SJCRH30 (cell line): ENCODE measurements around the gene MAPK8. TPM values are rescaled to one million over a fixed set of nuclear protein-coding genes. Genes with fewer than 3 reads are reported as not detected.

Source experiments
- DNase-seq, 2 experiments: peaks; one replicate each; pipeline ENCODE4 v3.0.0-alpha.2; 2015 to 2020
- H3K27ac ChIP-seq: fragments of 250-450 bp; sonication (Bioruptor Pico); 2 replicates; pipeline ENCODE4 v1.5.1; 2020; ENCODE audit warnings: mild to moderate bottlenecking, moderate library complexity
- H3K27me3 ChIP-seq: fragments of 250-450 bp; sonication (Bioruptor Pico); 2 replicates; pipeline ENCODE4 v1.5.1; 2020; ENCODE audit warnings: mild to moderate bottlenecking, moderate library complexity
- H3K36me3 ChIP-seq: fragments of 250-450 bp; sonication (Bioruptor Pico); 2 replicates; pipeline ENCODE4 v1.5.1; 2020; ENCODE audit warnings: mild to moderate bottlenecking, moderate library complexity
- H3K4me1 ChIP-seq: fragments of 250-450 bp; sonication (Bioruptor Pico); 2 replicates; pipeline ENCODE4 v1.5.1; 2020; ENCODE audit warnings: mild to moderate bottlenecking, moderate library complexity
- H3K4me3 ChIP-seq: fragments of 250-450 bp; sonication (Bioruptor Pico); 2 replicates; pipeline ENCODE4 v1.5.1; 2020; ENCODE audit warnings: mild to moderate bottlenecking, moderate library complexity
- H3K9me3 ChIP-seq: fragments of 250-450 bp; sonication (Bioruptor Pico); replicated peaks from 2 replicates; pipeline ENCODE4 v1.5.1; 2020; ENCODE audit warnings: mild to moderate bottlenecking, moderate library complexity
- total RNA-seq: library from RNA; depleted of rRNA; stranded (reverse); fragments of >200 nt; shearing (Covaris generic); gene quantifications from 2 replicates; pipeline ENCODE4 v1.2.3, GENCODE V29; 2014

MAPK8 gene
- total RNA-seq, 1 experiment from 2014 or later: 58.7 TPM

DNA sequence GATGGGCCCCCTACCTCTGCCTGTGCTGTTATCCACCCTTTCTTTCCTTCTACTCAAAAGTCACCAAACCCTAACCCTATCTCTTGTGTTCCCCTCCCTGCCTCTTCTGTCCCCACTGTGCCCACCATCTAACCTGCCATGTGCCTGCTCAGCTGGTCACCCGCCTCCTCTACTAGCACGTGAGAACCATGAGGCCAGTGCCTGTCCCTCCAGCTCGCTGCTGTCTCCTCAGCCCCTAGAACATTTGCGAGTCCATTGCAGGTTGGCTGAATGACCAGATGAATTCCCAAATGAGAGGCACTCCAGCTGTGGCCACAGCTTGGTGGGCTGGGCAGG is 169.4 kb downstream of the MAPK8 start:
- Histone ChIP-seq H3K9me3 (no peaks in the 10 kb centered on the region), H3K4me3 (no peak overlapping the region), H3K36me3 (no peaks in the 10 kb centered on the region), H3K4me1 (peaks cover 19% of the 10 kb centered on the region), H3K27ac (peak overlapping the region; percentile 13), H3K27me3 (no peaks in the 10 kb centered on the region)
- no peak for DNase-seq

DNA sequence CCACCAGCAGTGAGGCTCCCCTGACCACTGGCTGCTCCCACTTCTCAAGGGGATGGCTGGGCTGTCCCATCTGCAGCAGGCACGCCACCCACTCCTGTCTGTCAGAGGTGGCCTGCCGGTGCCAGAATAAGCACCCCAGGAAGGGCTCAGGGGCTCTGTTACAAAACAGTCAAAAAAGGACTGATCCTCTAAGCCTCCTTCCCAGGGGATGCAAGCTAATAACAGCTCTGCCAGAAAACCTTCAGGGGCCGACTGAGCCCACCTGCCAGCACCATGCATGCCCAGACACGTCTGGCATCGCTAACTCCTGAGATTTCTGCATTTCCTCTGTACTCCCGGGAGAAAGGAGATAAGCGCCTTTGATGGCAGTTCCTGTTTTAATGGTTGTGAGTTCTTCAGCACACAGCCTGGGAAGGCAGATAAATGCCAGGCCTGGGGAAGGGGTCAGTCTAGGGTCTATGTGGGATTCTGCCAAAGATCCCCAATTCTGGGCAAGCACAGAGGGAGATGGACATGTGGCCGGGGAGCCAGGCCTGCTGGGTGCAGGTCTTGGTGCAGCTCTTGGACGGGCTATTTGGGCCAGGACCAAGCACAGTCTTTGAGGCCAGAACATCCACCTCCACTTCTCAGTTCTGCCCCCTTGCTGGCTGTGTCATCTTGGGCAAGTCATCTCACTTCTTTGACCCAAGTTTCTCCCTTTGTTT is 170.0 kb downstream of the MAPK8 start:
- H3K27me3 ChIP-seq: no peaks in the 10 kb centered on the region
- H3K4me1 ChIP-seq: peaks cover 19% of the 10 kb centered on the region
- DNase-seq: peak; percentile 86 to 92
- no peak overlapping the region for H3K4me3 ChIP-seq
- peak overlapping the region; percentile 46 for H3K27ac ChIP-seq
- H3K36me3 ChIP-seq: no peaks in the 10 kb centered on the region
- no peaks in the 10 kb centered on the region for H3K9me3 ChIP-seq

- Histone ChIP-seq H3K27me3 (no peaks in the 10 kb centered on the region), H3K9me3 (no peaks in the 10 kb centered on the region), H3K4me1 (peaks cover 19% of the 10 kb centered on the region), H3K36me3 (no peaks in the 10 kb centered on the region), H3K4me3 (no peak overlapping the region), H3K27ac (no peak overlapping the region)
- DNase-seq: no peak
These were observed 170.7 kb downstream of the MAPK8 start for GRCh38 chr10:48477141-48477540.

DNA sequence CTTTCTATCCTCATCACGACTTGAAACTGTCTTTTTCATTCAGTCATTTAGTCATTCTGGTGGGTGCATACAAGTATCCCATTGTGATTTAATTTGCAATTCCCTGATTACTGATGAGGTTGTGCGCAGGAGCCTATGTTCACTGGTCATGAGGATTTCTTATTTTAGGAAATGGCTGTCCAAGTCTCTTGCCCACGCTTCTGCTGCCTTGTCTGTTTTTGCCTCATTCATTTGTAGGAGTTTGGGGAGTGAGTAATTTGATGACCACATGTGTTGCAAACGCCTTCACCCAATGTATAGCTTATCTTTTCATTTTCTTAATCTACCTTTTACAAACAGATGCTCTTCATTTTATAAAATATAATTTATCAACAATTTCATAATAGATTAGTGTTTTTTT is 171.1 kb downstream of the MAPK8 start:
- no peak overlapping the region for H3K27ac ChIP-seq
- no peaks in the 10 kb centered on the region for H3K27me3 ChIP-seq
- peaks cover 19% of the 10 kb centered on the region for H3K4me1 ChIP-seq
- DNase-seq: no peak
- no peaks in the 10 kb centered on the region for H3K36me3 ChIP-seq
- H3K4me3 ChIP-seq: no peak overlapping the region
- H3K9me3 ChIP-seq: no peaks in the 10 kb centered on the region

DNA sequence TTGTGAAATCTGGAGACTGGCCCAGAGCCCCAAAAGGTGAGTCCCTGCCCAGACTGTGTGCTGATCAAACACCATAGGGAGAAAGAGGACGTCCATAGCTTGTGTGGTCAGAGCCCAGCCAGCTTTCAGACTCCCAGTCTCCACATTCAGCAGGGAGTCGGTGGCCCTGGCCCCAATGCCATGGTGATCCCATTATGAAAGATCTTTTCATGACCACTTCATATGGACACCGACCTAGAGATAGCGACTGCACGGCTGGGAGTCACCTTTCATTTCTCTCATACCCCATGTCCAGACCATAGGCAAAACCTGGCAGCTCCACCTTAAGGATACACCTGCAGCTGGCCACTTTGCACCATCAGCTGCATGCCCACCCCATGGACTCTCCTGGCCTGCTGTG is 172.0 kb downstream of the MAPK8 start:
- H3K27me3 ChIP-seq: no peaks in the 10 kb centered on the region

GRCh38 chr10:48478980-48479811 is 172.7 kb downstream of the MAPK8 start:
- Histone ChIP-seq H3K9me3 (no peaks in the 10 kb centered on the region), H3K27me3 (no peaks in the 10 kb centered on the region), H3K4me3 (no peak overlapping the region), H3K27ac (no peak overlapping the region), H3K36me3 (no peaks in the 10 kb centered on the region), H3K4me1 (peaks cover 27% of the 10 kb centered on the region)
- no peak for DNase-seq

More for the DNA sequence above, 172.0 kb downstream of the MAPK8 start:
- no peaks in the 10 kb centered on the region for H3K36me3 ChIP-seq
- peaks cover 23% of the 10 kb centered on the region for H3K4me1 ChIP-seq
- H3K4me3 ChIP-seq: no peak overlapping the region
- H3K9me3 ChIP-seq: no peaks in the 10 kb centered on the region
- H3K27ac ChIP-seq: no peak overlapping the region
- no peak for DNase-seq

- Histone ChIP-seq H3K36me3 (no peaks in the 10 kb centered on the region), H3K4me3 (no peak overlapping the region), H3K27ac (no peak overlapping the region), H3K4me1 (peaks cover 22% of the 10 kb centered on the region), H3K27me3 (no peaks in the 10 kb centered on the region), H3K9me3 (no peaks in the 10 kb centered on the region)
- DNase-seq: no peak
These were observed 174.2 kb downstream of the MAPK8 start for GRCh38 chr10:48480397-48481374.

GRCh38 chr10:48481385-48481784 is 174.9 kb downstream of the MAPK8 start:
- H3K36me3 ChIP-seq: no peaks in the 10 kb centered on the region
- DNase-seq: no peak
- H3K4me3 ChIP-seq: no peak overlapping the region
- no peaks in the 10 kb centered on the region for H3K27me3 ChIP-seq
- H3K4me1 ChIP-seq: peaks cover 17% of the 10 kb centered on the region
- no peaks in the 10 kb centered on the region for H3K9me3 ChIP-seq
- H3K27ac ChIP-seq: no peak overlapping the region

DNA sequence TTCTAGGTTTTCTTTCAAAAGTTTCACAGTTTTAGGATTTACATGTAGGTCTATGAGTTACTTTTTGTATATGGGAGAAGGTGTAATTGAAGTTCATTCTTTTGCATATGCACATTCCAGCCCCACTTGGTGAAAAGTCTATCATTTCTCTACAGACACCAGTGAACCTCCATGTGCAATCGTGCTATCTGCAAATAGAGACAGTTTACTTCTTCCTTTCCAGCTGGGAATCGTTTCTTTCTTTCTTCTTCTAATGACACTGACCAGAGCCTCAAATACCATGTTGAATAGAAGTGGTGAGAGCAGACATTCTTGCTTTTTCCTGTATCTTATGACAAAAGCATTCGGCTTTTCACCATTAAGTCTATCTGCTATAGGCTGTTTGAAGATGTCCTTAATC is 175.7 kb downstream of the MAPK8 start:
- Histone ChIP-seq H3K4me1 (peaks cover 9% of the 10 kb centered on the region), H3K36me3 (no peaks in the 10 kb centered on the region), H3K4me3 (no peak overlapping the region), H3K27me3 (no peaks in the 10 kb centered on the region), H3K27ac (no peak overlapping the region), H3K9me3 (no peaks in the 10 kb centered on the region)
- DNase-seq: no peak

DNA sequence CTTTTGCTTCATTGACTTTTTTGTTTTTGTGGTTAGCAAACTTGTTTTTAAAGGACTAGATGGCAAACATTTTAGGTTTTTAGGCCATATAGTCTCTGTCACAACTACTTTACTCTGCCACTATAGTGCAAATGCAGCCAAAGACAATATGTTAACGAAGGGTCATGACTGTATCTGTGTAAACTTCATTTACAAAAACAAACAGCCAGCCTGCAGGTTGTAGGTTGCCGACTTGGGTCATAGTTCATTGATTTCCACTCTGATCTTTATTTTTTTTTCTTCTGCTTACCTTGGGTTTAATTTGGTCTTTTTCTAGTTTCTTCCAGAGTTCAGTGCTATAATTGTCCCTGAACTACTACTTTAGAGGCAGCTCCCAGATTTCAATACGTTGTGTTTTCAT is 178.4 kb downstream of the MAPK8 start:
- H3K4me1 ChIP-seq: peaks cover 8% of the 10 kb centered on the region
- DNase-seq: no peak

GRCh38 chr10:48485711-48486110 is 179.2 kb downstream of the MAPK8 start:
- Histone ChIP-seq H3K27me3 (no peaks in the 10 kb centered on the region), H3K4me3 (no peak overlapping the region)

More for the DNA sequence above, 178.4 kb downstream of the MAPK8 start:
- Histone ChIP-seq H3K4me3 (no peak overlapping the region), H3K36me3 (no peaks in the 10 kb centered on the region), H3K27me3 (no peaks in the 10 kb centered on the region), H3K27ac (no peak overlapping the region), H3K9me3 (no peaks in the 10 kb centered on the region)

DNA sequence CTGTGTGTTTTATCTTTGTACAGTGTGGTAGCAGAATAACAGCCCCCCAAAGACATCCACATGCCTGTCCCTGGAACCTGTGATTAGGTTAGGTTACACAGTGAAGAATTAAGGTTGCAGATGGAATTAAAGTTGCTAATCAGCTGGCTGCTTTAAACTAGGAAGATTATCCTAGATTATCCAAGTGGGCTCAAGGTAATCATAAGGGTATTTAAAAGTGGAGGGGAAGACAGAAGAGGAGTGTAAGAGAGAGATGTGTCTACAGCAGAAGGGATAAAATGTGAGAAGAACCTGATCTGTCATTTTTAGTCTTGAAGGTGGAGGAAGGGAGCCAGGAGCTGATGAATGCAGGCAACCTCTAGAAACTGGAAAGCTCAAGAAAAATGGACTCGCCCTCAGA is 180.8 kb downstream of the MAPK8 start:
- no peak overlapping the region for H3K27ac ChIP-seq
- H3K4me3 ChIP-seq: no peak overlapping the region
- no peaks in the 10 kb centered on the region for H3K27me3 ChIP-seq
- H3K9me3 ChIP-seq: no peaks in the 10 kb centered on the region
- H3K36me3 ChIP-seq: no peaks in the 10 kb centered on the region
- peaks cover 8% of the 10 kb centered on the region for H3K4me1 ChIP-seq
- DNase-seq: no peak

More at GRCh38 chr10:48485711-48486110, 179.2 kb downstream of the MAPK8 start:
- Histone ChIP-seq H3K4me1 (peaks cover 8% of the 10 kb centered on the region), H3K9me3 (no peaks in the 10 kb centered on the region), H3K27ac (no peak overlapping the region), H3K36me3 (no peaks in the 10 kb centered on the region)
- DNase-seq: no peak
